DOHH2 (cell line): ENCODE results near the gene SC5D.
A peak's percentile ranks its signal among the peaks of the same experiment; 100 is the strongest.

Experiments used
- H3F3A ChIP-seq: fragments of 200-600 bp; sonication (generic), shearing (Covaris generic); 2 replicates; pipeline ENCODE4 v1.6.0; 2016; ENCODE audit warnings: antibody characterized with exemption, mild to moderate bottlenecking; ENCODE audit not compliant: control insufficient read depth, insufficient read depth
- H3K27ac ChIP-seq: fragments of 200-600 bp; sonication (generic); 2 replicates; pipeline ENCODE4 v1.5.1; 2014; ENCODE audit warnings: low read depth, mild to moderate bottlenecking, low read length, moderate library complexity
- H3K27me3 ChIP-seq: fragments of 200-600 bp; sonication (generic); 2 replicates; pipeline ENCODE4 v1.6.1; 2014; ENCODE audit warnings: mild to moderate bottlenecking, low read length, mixed read lengths; ENCODE audit not compliant: control insufficient read depth
- H3K36me3 ChIP-seq: fragments of 200-600 bp; sonication (generic); 2 replicates; pipeline ENCODE4 v1.6.1; 2014; ENCODE audit warnings: mild to moderate bottlenecking, low read length, moderate library complexity, mixed read lengths; ENCODE audit not compliant: control insufficient read depth
- H3K4me1 ChIP-seq: fragments of 200-600 bp; sonication (generic); 2 replicates; pipeline ENCODE4 v1.6.1; 2014; ENCODE audit warnings: mild to moderate bottlenecking, low read length, mixed read lengths; ENCODE audit not compliant: control insufficient read depth
- H3K4me2 ChIP-seq: fragments of 200-600 bp; sonication (generic); 2 replicates; pipeline ENCODE4 v1.6.0; 2014; ENCODE audit warnings: mild to moderate bottlenecking, low read length, moderate library complexity
- H3K4me3 ChIP-seq: fragments of 200-600 bp; sonication (generic); 2 replicates; pipeline ENCODE4 v1.5.1; 2014; ENCODE audit warnings: mild to moderate bottlenecking, low read length, mixed read lengths
- H3K79me2 ChIP-seq: fragments of 200-600 bp; sonication (generic); 2 replicates; pipeline ENCODE4 v1.6.1; 2014; ENCODE audit warnings: mild to moderate bottlenecking, low read length, mixed read lengths; ENCODE audit not compliant: control insufficient read depth
- H3K9me2 ChIP-seq: fragments of 200-600 bp; sonication (generic); replicated peaks from 2 replicates; pipeline ENCODE4 v1.6.1; 2014; ENCODE audit warnings: mild to moderate bottlenecking, low read length, mixed read lengths; ENCODE audit not compliant: control insufficient read depth
- H3K9me3 ChIP-seq: fragments of 200-600 bp; sonication (generic); 2 replicates; pipeline ENCODE4 v1.6.1; 2014; ENCODE audit warnings: antibody characterized with exemption, low read length, mixed read lengths; ENCODE audit not compliant: control insufficient read depth, insufficient read depth
- H4K20me1 ChIP-seq: fragments of 200-600 bp; sonication (generic); 2 replicates; pipeline ENCODE4 v1.6.0; 2014; ENCODE audit warnings: low read depth, mild to moderate bottlenecking, antibody characterized with exemption, low read length, moderate library complexity; ENCODE audit not compliant: control insufficient read depth, insufficient read depth
- EZH2phosphoT487 ChIP-seq: fragments of 200-600 bp; sonication (generic); IDR thresholded peaks from 2 replicates; pipeline ENCODE4 v1.6.1; 2017; ENCODE audit warnings: borderline replicate concordance, mild to moderate bottlenecking, antibody characterized with exemption, low read length, moderate library complexity, mixed read lengths
- TF ChIP-seq, protein P1 (sequence below): fragments of 200-600 bp; sonication (generic); IDR thresholded peaks from one replicate; pipeline ENCODE4 v1.5.1; 2014; ENCODE audit warnings: antibody characterized with exemption, mild to moderate bottlenecking, low read depth, low read length; ENCODE audit not compliant: poor library complexity, severe bottlenecking

Gene SC5D

DNA sequence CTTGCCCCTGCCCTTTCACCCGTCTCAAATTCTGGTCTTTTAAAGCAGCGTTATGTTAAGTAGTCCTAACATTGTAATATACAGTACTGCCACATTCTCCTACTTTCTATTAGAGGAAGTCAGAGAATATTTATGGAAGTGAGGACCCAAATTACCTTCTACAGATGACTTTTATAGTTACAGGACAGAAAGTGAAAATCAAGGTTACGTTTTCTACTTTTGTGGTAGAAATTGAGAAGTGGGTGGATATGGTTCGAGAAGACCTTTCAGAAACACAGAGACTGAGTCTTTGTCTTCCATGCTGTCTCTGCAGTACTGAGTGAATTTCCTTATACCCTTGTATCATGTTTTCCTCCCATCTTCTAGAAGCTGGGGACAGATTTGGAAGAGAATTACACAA, 17.1 kb downstream of the SC5D start:
- Histone ChIP-seq H3K9me2 (no peaks in the 10 kb centered on the region), H3K79me2 (no peaks in the 10 kb centered on the region), H3F3A (peaks cover 30% of the 10 kb centered on the region), H3K27ac (peak overlapping the region; percentile 2; the same call in 1 of the 2 replicates), H4K20me1 (no peaks in the 10 kb centered on the region), H3K9me3 (no peaks in the 10 kb centered on the region), H3K4me3 (no peak overlapping the region), H3K4me2 (0 out of 2 replicates have a peak overlapping the region, but pooled peaks have one; percentile 23), H3K27me3 (no peaks in the 10 kb centered on the region), H3K36me3 (peaks cover 57% of the 10 kb centered on the region), H3K4me1 (peaks cover 54% of the 10 kb centered on the region)
- TF ChIP-seq, protein P1, sequence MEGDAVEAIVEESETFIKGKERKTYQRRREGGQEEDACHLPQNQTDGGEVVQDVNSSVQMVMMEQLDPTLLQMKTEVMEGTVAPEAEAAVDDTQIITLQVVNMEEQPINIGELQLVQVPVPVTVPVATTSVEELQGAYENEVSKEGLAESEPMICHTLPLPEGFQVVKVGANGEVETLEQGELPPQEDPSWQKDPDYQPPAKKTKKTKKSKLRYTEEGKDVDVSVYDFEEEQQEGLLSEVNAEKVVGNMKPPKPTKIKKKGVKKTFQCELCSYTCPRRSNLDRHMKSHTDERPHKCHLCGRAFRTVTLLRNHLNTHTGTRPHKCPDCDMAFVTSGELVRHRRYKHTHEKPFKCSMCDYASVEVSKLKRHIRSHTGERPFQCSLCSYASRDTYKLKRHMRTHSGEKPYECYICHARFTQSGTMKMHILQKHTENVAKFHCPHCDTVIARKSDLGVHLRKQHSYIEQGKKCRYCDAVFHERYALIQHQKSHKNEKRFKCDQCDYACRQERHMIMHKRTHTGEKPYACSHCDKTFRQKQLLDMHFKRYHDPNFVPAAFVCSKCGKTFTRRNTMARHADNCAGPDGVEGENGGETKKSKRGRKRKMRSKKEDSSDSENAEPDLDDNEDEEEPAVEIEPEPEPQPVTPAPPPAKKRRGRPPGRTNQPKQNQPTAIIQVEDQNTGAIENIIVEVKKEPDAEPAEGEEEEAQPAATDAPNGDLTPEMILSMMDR, result no peak
- no peak for TF ChIP-seq EZH2phosphoT487

DNA sequence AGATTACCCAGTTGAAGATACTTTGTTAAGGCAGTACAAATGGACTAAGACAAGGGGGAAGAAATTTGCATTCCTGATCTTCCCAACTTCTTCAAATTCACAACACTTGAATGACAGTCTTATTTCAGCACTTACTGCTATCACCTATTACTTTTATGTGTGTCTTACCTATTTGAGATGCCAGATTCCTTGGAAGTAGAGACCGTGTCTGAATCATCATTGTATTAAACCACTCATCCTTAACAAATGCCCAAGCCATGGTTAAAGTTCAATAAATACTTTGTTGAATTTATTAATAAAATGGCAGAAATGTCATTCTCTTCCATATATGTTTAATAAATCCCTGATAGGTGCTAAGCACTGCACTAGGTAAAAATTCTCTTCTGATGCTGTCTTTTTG, 18.3 kb downstream of the SC5D start:
- H4K20me1 ChIP-seq, result no peaks in the 10 kb centered on the region
- H3K27me3 ChIP-seq, result no peaks in the 10 kb centered on the region
- H3K4me1 ChIP-seq, result peaks cover 54% of the 10 kb centered on the region
- no peaks in the 10 kb centered on the region for H3K79me2 ChIP-seq
- H3K27ac ChIP-seq, result peak overlapping the region; percentile 65
- no peaks in the 10 kb centered on the region for H3K9me3 ChIP-seq
- no peaks in the 10 kb centered on the region for H3K9me2 ChIP-seq
- H3K4me3 ChIP-seq, result no peak overlapping the region; the same call in 1 of the 2 replicates
- TF ChIP-seq, protein P1, result no peak
- no peak for TF ChIP-seq EZH2phosphoT487
- peak overlapping the region; percentile 49 for H3K4me2 ChIP-seq
- H3F3A ChIP-seq, result peaks cover 30% of the 10 kb centered on the region
- H3K36me3 ChIP-seq, result peaks cover 47% of the 10 kb centered on the region

DNA sequence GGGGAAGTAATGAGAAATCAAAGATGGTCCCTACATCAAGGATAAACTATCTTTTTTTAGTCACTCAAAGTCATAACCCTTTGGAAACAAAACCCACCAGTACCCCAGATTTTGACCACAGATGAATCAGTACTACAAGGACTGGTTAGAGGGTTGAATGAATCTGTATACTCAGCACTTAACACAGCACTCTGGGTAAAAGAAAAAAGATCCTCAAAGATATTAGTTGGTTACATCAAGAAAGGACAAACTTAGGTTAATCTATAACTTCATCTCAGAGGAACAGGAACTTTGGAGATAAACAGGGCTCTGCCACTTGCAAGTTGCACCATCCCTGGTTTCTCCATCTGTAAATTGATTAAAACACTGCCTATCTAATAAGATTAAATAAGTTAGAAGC, 18.8 kb downstream of the SC5D start:
- H3K36me3 ChIP-seq, result peaks cover 42% of the 10 kb centered on the region
- no peak overlapping the region; the same call in 1 of the 2 replicates for H3K4me3 ChIP-seq
- H3F3A ChIP-seq, result peaks cover 30% of the 10 kb centered on the region
- H4K20me1 ChIP-seq, result no peaks in the 10 kb centered on the region
- H3K9me3 ChIP-seq, result no peaks in the 10 kb centered on the region
- no peaks in the 10 kb centered on the region for H3K9me2 ChIP-seq
- peak overlapping the region; percentile 65 for H3K27ac ChIP-seq
- H3K4me2 ChIP-seq, result peak overlapping the region; percentile 49
- TF ChIP-seq, protein P1, result no peak
- no peak for TF ChIP-seq EZH2phosphoT487
- no peaks in the 10 kb centered on the region for H3K27me3 ChIP-seq
- peaks cover 54% of the 10 kb centered on the region for H3K4me1 ChIP-seq
- H3K79me2 ChIP-seq, result no peaks in the 10 kb centered on the region

DNA sequence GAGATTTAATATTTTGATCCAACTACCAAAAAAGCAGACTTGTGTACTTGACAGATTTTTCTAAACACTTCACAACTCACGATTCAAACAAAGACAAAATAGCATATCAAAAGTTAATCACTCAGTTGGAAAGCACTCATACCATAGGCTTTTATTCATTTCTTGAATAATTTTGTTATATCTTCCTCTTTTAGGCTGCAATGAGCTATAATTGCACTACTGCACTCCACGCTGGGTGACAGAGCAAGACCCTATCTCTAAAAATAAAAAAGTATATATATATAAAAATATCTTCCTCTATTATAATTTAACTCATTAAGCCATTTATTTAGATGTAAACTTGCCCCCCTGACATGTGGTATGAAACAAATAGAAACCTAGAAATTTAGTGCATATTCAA, 19.9 kb downstream of the SC5D start:
- H3K4me1 ChIP-seq, result peaks cover 57% of the 10 kb centered on the region
- TF ChIP-seq EZH2phosphoT487, result no peak
- TF ChIP-seq, protein P1, result no peak
- no peaks in the 10 kb centered on the region for H4K20me1 ChIP-seq
- no peaks in the 10 kb centered on the region for H3K9me2 ChIP-seq
- peak overlapping the region; percentile 65 for H3K27ac ChIP-seq
- H3K9me3 ChIP-seq, result no peaks in the 10 kb centered on the region
- peaks cover 31% of the 10 kb centered on the region for H3K36me3 ChIP-seq
- H3F3A ChIP-seq, result peaks cover 28% of the 10 kb centered on the region
- no peaks in the 10 kb centered on the region for H3K79me2 ChIP-seq
- peak overlapping the region; percentile 49 for H3K4me2 ChIP-seq
- H3K27me3 ChIP-seq, result no peaks in the 10 kb centered on the region
- H3K4me3 ChIP-seq, result peak overlapping the region; percentile 12; the same call in 1 of the 2 replicates
